Fibroblast of villous mesenchyme (primary cell): ENCODE data around the gene SIRPG. TPM values are rescaled to one million over a fixed set of nuclear protein-coding genes. Genes with fewer than 3 reads are reported as not detected.

ENCODE experiments used
- DNase-seq: peaks from one replicate; pipeline ENCODE4 v3.0.0-alpha.2; 2010; ENCODE audit warnings: low read depth
- H3K4me3 ChIP-seq: 2 replicates; pipeline ENCODE4 v1.5.1; 2011; ENCODE audit warnings: low read depth, mild to moderate bottlenecking, low read length
- total RNA-seq: library from RNA; depleted of rRNA; stranded (reverse); fragments of >200 nt; gene quantifications from 2 replicates; pipeline ENCODE4 v1.2.3, GENCODE V29; 2012
- TF ChIP-seq, protein P1 (sequence below): IDR thresholded peaks from 2 replicates; pipeline ENCODE4 v1.5.1; 2012; ENCODE audit warnings: low read depth, mild to moderate bottlenecking, low read length; ENCODE audit not compliant: insufficient read depth

SIRPG gene
- total RNA-seq, 1 donor, result not detected

DNA sequence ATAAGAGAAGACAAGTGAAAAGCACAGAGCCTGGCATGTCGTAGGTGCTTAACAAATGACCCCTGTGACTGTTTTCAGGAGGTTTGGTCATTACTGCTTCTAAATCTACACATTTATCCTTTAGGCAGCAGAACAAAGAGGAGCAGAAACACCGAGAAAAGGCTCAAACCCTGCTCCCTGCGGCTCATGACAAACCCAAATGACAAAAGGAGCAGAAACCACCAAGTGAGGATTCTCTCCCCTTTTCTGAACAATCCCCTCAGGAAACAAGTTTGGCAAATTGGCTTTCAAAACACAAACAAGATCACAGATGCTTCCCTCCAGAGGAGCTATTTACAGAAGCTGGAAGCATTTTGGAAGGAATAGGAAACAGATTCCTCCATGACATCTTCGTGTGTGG lies 15.8 kb upstream of the SIRPG start:
- H3K4me3 ChIP-seq, result no peak overlapping the region
- no peak for DNase-seq
- TF ChIP-seq, protein P1, sequence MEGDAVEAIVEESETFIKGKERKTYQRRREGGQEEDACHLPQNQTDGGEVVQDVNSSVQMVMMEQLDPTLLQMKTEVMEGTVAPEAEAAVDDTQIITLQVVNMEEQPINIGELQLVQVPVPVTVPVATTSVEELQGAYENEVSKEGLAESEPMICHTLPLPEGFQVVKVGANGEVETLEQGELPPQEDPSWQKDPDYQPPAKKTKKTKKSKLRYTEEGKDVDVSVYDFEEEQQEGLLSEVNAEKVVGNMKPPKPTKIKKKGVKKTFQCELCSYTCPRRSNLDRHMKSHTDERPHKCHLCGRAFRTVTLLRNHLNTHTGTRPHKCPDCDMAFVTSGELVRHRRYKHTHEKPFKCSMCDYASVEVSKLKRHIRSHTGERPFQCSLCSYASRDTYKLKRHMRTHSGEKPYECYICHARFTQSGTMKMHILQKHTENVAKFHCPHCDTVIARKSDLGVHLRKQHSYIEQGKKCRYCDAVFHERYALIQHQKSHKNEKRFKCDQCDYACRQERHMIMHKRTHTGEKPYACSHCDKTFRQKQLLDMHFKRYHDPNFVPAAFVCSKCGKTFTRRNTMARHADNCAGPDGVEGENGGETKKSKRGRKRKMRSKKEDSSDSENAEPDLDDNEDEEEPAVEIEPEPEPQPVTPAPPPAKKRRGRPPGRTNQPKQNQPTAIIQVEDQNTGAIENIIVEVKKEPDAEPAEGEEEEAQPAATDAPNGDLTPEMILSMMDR, result no peak

- no peak for DNase-seq
- no peak overlapping the region for H3K4me3 ChIP-seq
- TF ChIP-seq, protein P1, result no peak
These were observed 15.1 kb upstream of the SIRPG start for GRCh38 chr20:1672728-1673127.

DNA sequence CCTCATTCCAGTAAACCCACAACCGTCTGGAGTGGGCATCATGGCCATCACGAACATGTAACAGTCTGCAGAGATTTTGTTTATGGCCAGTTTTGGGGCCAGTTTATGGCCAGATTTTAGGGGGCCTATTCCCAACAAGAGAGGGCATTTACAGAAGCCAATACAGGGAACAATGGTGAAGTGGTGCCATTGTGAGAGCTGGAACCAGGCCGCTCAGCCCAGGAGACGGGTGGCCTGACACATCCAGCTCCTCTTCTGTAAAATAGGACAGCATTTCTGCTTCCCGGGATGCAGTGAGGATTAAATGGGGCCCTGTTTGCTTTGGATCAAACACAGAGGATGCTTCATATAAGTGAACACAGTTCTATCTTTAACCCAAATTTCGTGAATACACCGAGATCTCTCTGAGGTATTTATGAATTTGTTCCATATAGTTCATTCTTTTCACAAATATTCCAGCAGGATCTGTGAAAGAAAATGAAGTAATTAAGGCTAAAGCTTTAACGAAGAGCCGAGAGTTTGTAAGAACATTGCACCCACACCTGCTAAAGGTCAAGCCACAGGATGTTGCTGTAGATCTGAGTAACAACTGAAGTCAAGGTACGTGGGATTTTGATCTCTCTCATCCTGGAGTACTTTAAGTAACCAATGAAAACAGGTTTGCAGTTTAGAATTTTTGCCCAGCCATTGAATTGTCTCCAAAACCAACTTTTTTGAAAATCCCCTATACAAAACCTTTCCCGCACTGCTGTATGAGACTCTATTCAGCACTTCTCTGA lies 14.5 kb upstream of the SIRPG start:
- no peak for DNase-seq
- TF ChIP-seq, protein P1, result no peak
- no peak overlapping the region for H3K4me3 ChIP-seq

GRCh38 chr20:1669304-1669703 lies 11.7 kb upstream of the SIRPG start:
- TF ChIP-seq, protein P1, result no peak
- DNase-seq, result peak; percentile 4
- no peak overlapping the region for H3K4me3 ChIP-seq

DNA sequence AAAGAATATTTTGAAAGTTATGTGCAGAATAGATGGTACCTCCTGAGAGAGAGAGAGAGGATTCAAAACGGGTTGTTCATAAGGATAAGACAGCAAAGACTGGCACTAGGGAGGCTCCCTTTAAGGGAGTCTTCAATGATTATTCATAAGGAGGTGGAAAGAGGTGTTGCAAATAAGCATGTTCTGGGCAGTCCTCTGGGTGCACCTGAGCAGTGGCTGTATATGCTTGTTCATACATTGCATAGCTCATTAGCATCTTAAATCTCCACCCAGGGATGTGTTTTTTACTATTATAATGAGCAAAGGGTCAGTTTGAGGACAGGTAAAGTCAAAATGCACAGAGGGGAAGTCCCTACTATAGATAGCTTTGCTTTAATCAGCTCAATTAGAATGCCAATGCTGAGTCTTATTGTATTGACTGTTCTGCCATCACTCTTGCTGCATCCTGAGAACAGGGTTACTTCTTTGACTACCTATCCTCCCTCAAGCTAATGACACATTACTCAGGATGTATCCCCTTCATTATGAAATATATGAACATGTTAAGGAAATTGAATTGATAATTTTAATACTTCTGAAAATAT lies 10.0 kb upstream of the SIRPG start:
- no peak for DNase-seq
- TF ChIP-seq, protein P1, result no peak
- no peak overlapping the region for H3K4me3 ChIP-seq

GRCh38 chr20:1666802-1667201 lies 9.2 kb upstream of the SIRPG start:
- no peak overlapping the region for H3K4me3 ChIP-seq
- DNase-seq, result no peak
- TF ChIP-seq, protein P1, result no peak
